ENCODE measurements around the gene WASHC1.
"Not testable (repeated sequence)": the region's sequence is repeated elsewhere in the genome, so short reads cannot be mapped to it uniquely, and the experiment has no call there.

Gene WASHC1

GRCh38 chr9:41819-42218, 12.6 kb upstream of the WASHC1 start:
- H3K9me3 Mint-ChIP-seq, H3K27me3 Mint-ChIP-seq, ATAC-seq, DNase-seq, H3K4me1 Mint-ChIP-seq, H3K4me3 Mint-ChIP-seq, H3K27ac Mint-ChIP-seq: not testable (repeated sequence)

GRCh38 chr9:41261-41676, 12.0 kb upstream of the WASHC1 start:
- not testable (repeated sequence) for H3K27ac Mint-ChIP-seq, H3K4me3 Mint-ChIP-seq, DNase-seq, H3K4me1 Mint-ChIP-seq, H3K27me3 Mint-ChIP-seq, ATAC-seq, H3K9me3 Mint-ChIP-seq

GRCh38 chr9:32308-32707, 3.1 kb upstream of the WASHC1 start:
- not testable (repeated sequence) for H3K27me3 Mint-ChIP-seq, H3K9me3 Mint-ChIP-seq, H3K4me1 Mint-ChIP-seq, DNase-seq, ATAC-seq, H3K4me3 Mint-ChIP-seq, H3K27ac Mint-ChIP-seq

GRCh38 chr9:28775-29174, 481 bp downstream of the WASHC1 start:
- not testable (repeated sequence) for H3K27ac Mint-ChIP-seq, ATAC-seq, DNase-seq, H3K4me1 Mint-ChIP-seq, H3K4me3 Mint-ChIP-seq, H3K27me3 Mint-ChIP-seq, H3K9me3 Mint-ChIP-seq

DNA sequence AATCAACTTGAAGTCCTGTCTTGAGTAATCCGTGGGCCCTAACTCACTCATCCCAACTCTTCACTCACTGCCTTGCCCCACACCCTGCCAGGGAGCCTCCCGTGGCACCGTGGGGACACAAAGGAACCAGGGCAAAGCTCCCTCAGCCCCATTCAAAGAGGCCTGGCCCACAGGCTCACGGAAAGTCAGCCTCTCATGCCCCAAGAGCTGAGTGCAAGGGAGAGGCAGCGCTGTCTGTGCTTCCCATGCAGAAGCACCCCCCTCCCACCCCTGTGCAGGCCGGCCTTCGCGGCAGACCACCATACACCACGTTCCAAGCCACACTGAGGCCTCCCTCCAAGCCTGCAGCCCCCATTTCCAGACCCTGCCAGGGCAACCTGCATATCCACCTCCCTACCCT, 7.6 kb downstream of the WASHC1 start:
- not testable (repeated sequence) for H3K4me3 Mint-ChIP-seq, ATAC-seq, H3K27me3 Mint-ChIP-seq, H3K9me3 Mint-ChIP-seq, H3K4me1 Mint-ChIP-seq, DNase-seq, H3K27ac Mint-ChIP-seq

DNA sequence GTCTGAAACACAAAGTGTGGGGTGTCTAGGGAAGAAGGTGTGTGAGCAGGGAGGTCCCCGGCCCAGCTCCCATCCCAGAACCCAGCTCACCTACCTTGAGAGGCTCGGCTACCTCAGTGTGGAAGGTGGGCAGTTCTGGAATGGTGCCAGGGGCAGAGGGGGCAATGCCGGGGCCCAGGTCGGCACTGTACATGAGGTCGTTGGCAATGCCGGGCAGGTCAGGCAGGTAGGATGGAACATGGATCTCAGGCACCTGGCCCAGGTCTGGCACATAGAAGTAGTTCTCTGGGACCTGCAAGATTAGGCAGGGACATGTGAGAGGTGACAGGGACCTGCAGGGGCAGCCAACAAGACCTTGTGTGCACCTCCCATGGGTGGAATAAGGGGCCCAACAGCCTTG, 12.4 kb downstream of the WASHC1 start:
- not testable (repeated sequence) for H3K9me3 Mint-ChIP-seq, H3K4me3 Mint-ChIP-seq, H3K27ac Mint-ChIP-seq, DNase-seq, H3K4me1 Mint-ChIP-seq, ATAC-seq, H3K27me3 Mint-ChIP-seq

DNA sequence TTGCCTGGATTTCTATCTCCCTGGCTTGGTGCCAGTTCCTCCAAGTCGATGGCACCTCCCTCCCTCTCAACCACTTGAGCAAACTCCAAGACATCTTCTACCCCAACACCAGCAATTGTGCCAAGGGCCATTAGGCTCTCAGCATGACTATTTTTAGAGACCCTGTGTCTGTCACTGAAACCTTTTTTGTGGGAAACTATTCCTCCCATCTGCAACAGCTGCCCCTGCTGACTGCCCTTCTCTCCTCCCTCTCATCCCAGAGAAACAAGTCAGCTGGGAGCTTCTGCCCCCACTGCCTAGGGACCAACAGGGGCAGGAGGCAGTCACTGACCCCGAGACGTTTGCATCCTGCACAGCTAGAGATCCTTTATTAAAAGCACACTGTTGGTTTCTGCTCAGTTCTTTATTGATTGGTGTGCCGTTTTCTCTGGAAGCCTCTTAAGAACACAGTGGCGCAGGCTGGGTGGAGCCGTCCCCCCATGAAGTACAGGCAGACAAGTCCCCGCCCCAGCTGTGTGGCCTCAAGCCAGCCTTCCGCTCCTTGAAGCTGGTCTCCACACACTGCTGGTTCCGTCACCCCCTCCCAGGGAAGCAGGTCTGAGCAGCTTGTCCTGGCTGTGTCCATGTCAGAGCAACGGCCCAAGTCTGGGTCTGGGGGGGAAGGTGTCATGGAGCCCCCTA, 15.0 kb downstream of the WASHC1 start:
- not testable (repeated sequence) for H3K4me1 Mint-ChIP-seq, ATAC-seq, H3K4me3 Mint-ChIP-seq, H3K9me3 Mint-ChIP-seq, DNase-seq, H3K27ac Mint-ChIP-seq, H3K27me3 Mint-ChIP-seq

- DNase-seq, result peak; percentile 81 to 88
- not testable (repeated sequence) for H3K4me3 Mint-ChIP-seq, H3K9me3 Mint-ChIP-seq, H3K27ac Mint-ChIP-seq, ATAC-seq, H3K4me1 Mint-ChIP-seq, H3K27me3 Mint-ChIP-seq
Observed at GRCh38 chr9:11206-11605, 18.1 kb downstream of the WASHC1 start.

GRCh38 chr9:10653-11053, 18.6 kb downstream of the WASHC1 start:
- H3K27me3 Mint-ChIP-seq, H3K9me3 Mint-ChIP-seq, H3K4me3 Mint-ChIP-seq, DNase-seq, ATAC-seq, H3K27ac Mint-ChIP-seq, H3K4me1 Mint-ChIP-seq: not testable (repeated sequence)

- H3K9me3 Mint-ChIP-seq, H3K4me3 Mint-ChIP-seq, DNase-seq, H3K27me3 Mint-ChIP-seq, H3K27ac Mint-ChIP-seq, H3K4me1 Mint-ChIP-seq, ATAC-seq: not testable (repeated sequence)
Observed at GRCh38 chr9:10207-10606, 19.0 kb downstream of the WASHC1 start.
